ENCODE results near the gene DISC1. TPM values are rescaled to one million over a fixed set of nuclear protein-coding genes. Genes with fewer than 3 reads are reported as not detected.

The DISC1 gene
- polyA plus RNA-seq, 1 experiment, result 2.3 TPM

- TF ChIP-seq CTCF (IDR thresholded peaks at IDR 0.05; ENCODE audit: insufficient read depth, low read depth, low read length), result no peak
- no peak overlapping the region for H3K4me3 ChIP-seq (ENCODE audit: low read depth, low read length)
- H3K36me3 ChIP-seq (ENCODE audit: control insufficient read depth, insufficient read depth, low read length), result no peaks in the 10 kb centered on the region
- ChIA-PET POLR2A (no interaction called here), CTCF (interaction anchor here (0.7 kb wide), 1 partner anchor 91 kb away, joined by 4 read pairs; no protein-coding TSS in a partner anchor)
- no peak for DNase-seq (ENCODE audit: low read depth)
- H3K27me3 ChIP-seq (ENCODE audit: control insufficient read depth, insufficient read depth, low read length), result no peaks in the 10 kb centered on the region
These were observed 264.2 kb downstream of the DISC1 start for GRCh38 chr1:231890791-231891190.

- no peak overlapping the region for H3K4me3 ChIP-seq (ENCODE audit: low read depth, low read length)
- POLR2A ChIA-PET, result no interaction called here
- TF ChIP-seq CTCF (IDR thresholded peaks at IDR 0.05; ENCODE audit: insufficient read depth, low read depth, low read length), result no peak
- CTCF ChIA-PET, result interaction anchor here (1.1 kb wide), 1 partner anchor 10 kb away, joined by 3 read pairs; no protein-coding TSS in a partner anchor
- no peaks in the 10 kb centered on the region for H3K36me3 ChIP-seq (ENCODE audit: control insufficient read depth, insufficient read depth, low read length)
- DNase-seq (ENCODE audit: low read depth), result no peak
- H3K27me3 ChIP-seq (ENCODE audit: control insufficient read depth, insufficient read depth, low read length), result no peaks in the 10 kb centered on the region
These were observed 267.0 kb downstream of the DISC1 start for GRCh38 chr1:231893400-231894102.

- no peaks in the 10 kb centered on the region for H3K27me3 ChIP-seq (ENCODE audit: control insufficient read depth, insufficient read depth, low read length)
- no peaks in the 10 kb centered on the region for H3K36me3 ChIP-seq (ENCODE audit: control insufficient read depth, insufficient read depth, low read length)
- no peak overlapping the region for H3K4me3 ChIP-seq (ENCODE audit: low read depth, low read length)
- DNase-seq (ENCODE audit: low read depth), result no peak
- TF ChIP-seq CTCF (IDR thresholded peaks at IDR 0.05; ENCODE audit: insufficient read depth, low read depth, low read length), result no peak
- CTCF ChIA-PET, result no interaction called here
- POLR2A ChIA-PET, result no interaction called here
These were observed 270.2 kb downstream of the DISC1 start for GRCh38 chr1:231896806-231897205.

- Histone ChIP-seq H3K27me3 (ENCODE audit: control insufficient read depth, insufficient read depth, low read length) (no peaks in the 10 kb centered on the region), H3K4me3 (ENCODE audit: low read depth, low read length) (no peak overlapping the region), H3K36me3 (ENCODE audit: control insufficient read depth, insufficient read depth, low read length) (no peaks in the 10 kb centered on the region)
- no peak for TF ChIP-seq CTCF (IDR thresholded peaks at IDR 0.05; ENCODE audit: insufficient read depth, low read depth, low read length)
- ChIA-PET POLR2A (no interaction called here), CTCF (no interaction called here)
- DNase-seq (ENCODE audit: low read depth), result no peak
These were observed 272.5 kb downstream of the DISC1 start for GRCh38 chr1:231899046-231899445.

- no peaks in the 10 kb centered on the region for H3K36me3 ChIP-seq (ENCODE audit: control insufficient read depth, insufficient read depth, low read length)
- POLR2A ChIA-PET, result no interaction called here
- TF ChIP-seq CTCF (IDR thresholded peaks at IDR 0.05; ENCODE audit: insufficient read depth, low read depth, low read length), result no peak
- H3K4me3 ChIP-seq (ENCODE audit: low read depth, low read length), result no peak overlapping the region
- no peak for DNase-seq (ENCODE audit: low read depth)
- no peaks in the 10 kb centered on the region for H3K27me3 ChIP-seq (ENCODE audit: control insufficient read depth, insufficient read depth, low read length)
- CTCF ChIA-PET, result no interaction called here
These were observed 273.3 kb downstream of the DISC1 start for GRCh38 chr1:231899713-231900435.

All from BJ (cell line).